ENCODE results near the gene NUDT5. TPM values are rescaled to one million over a fixed set of nuclear protein-coding genes. Genes with fewer than 3 reads are reported as not detected.
A peak's percentile ranks its signal among the peaks of the same experiment; 100 is the strongest.

Gene NUDT5
- polyA plus RNA-seq, 3 donors: 28.3 to 51.1 (median 43.7) TPM

DNA sequence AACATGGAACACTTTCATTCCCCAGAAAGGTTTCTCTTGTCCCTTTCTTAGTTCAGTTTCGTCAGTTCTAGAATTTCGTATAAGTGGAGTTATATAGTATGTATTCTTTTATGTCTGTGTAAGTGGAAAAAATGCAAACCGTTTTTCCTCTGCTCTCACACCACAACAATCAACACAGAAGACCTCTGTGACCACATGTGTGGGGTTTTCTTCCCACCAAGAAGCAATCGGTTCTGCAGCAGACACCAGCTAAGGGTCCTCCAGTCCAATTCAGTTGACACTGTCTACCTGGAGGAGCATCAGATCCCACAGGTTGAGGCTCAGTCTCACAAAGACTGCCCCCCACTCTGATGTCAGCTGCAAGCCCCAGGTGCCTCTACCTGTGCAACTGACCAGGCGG lies 6.5 kb upstream of the NUDT5 start:
- H3K27ac ChIP-seq (ENCODE audit: low read depth in 1 of 2, low read length in 2 of 2): no peak overlapping the region
- WGBS (ENCODE audit: insufficient coverage): 78% methylated on average over 2 of the region's 5 CpGs
- peaks cover 9 to 21% of the 10 kb centered on the region in 2 donors for H3K4me1 ChIP-seq (ENCODE audit: control insufficient read depth in 1 of 2, insufficient read depth in 2 of 2, low read length in 2 of 2)
- H3K4me2 ChIP-seq (replicated peaks; ENCODE audit: extremely low read depth, low read length, poor library complexity, severe bottlenecking): no peak overlapping the region
- H3K9ac ChIP-seq (ENCODE audit: insufficient read depth, low read length, poor library complexity, severe bottlenecking): no peak overlapping the region
- no peaks in the 10 kb centered on the region for H3K9me3 Mint-ChIP-seq
- no peaks in the 10 kb centered on the region for H3K27me3 Mint-ChIP-seq (ENCODE audit: low read depth in 3 of 3)
- H4K20me1 ChIP-seq (ENCODE audit: insufficient read depth, low read length): peaks cover 85% of the 10 kb centered on the region
- peaks cover 98% of the 10 kb centered on the region for H3K79me2 ChIP-seq (ENCODE audit: insufficient read depth, low read length)
- H3K27ac Mint-ChIP-seq: peak overlapping the region in 1 of 7 donors; percentile 20
- peaks cover 39 to 72% of the 10 kb centered on the region in 2 donors for H3K36me3 ChIP-seq (replicated peaks in 1 of 2; ENCODE audit: control insufficient read depth in 1 of 2, insufficient read depth in 2 of 2, low read length in 2 of 2)
- no peaks in the 10 kb centered on the region for H3K27me3 ChIP-seq (ENCODE audit: control insufficient read depth in 2 of 2, insufficient read depth in 2 of 2, low read length in 2 of 2)
- H3K4me3 ChIP-seq (replicated peaks in 1 of 3; ENCODE audit: low read depth in 2 of 3, low read length in 3 of 3): no peak overlapping the region
- DNase-seq: no peak
- TF ChIP-seq, protein P1, sequence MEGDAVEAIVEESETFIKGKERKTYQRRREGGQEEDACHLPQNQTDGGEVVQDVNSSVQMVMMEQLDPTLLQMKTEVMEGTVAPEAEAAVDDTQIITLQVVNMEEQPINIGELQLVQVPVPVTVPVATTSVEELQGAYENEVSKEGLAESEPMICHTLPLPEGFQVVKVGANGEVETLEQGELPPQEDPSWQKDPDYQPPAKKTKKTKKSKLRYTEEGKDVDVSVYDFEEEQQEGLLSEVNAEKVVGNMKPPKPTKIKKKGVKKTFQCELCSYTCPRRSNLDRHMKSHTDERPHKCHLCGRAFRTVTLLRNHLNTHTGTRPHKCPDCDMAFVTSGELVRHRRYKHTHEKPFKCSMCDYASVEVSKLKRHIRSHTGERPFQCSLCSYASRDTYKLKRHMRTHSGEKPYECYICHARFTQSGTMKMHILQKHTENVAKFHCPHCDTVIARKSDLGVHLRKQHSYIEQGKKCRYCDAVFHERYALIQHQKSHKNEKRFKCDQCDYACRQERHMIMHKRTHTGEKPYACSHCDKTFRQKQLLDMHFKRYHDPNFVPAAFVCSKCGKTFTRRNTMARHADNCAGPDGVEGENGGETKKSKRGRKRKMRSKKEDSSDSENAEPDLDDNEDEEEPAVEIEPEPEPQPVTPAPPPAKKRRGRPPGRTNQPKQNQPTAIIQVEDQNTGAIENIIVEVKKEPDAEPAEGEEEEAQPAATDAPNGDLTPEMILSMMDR (IDR thresholded peaks at IDR 0.05): no peak
- no peak overlapping the region for H2AFZ ChIP-seq (ENCODE audit: insufficient read depth, low read depth, low read length, poor library complexity, severe bottlenecking)
- intact Hi-C loops (cut with micrococcal nuclease): no loop called here
- peaks cover 26% of the 10 kb centered on the region for H3K4me1 Mint-ChIP-seq
- no peaks in the 10 kb centered on the region for H3K9me3 ChIP-seq (replicated peaks in 1 of 2; ENCODE audit: control insufficient read depth in 1 of 2, insufficient read depth in 1 of 2, low read length in 2 of 2)
- no peak overlapping the region for H3K4me3 Mint-ChIP-seq
- H3K36me3 Mint-ChIP-seq: peaks cover 45 to 68% of the 10 kb centered on the region in 2 donors

DNA sequence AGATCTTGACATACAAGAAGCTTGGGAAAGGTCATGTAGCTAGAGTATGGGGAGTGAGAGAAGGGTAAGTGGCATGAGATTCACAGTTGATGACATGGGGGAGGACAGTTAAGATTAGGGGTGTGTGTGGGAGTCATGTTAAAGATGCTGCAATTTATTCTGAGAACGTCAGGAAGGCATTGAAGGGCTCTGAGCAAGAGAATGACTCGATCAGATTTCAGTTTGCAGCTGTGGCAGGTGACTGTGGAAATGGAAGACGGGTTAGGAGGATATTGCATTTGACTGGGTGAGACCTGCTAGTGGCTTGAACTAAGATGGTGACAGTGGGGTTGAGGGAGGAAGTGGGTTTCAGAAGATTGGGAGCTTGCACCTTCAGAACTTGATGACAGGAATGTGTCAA lies 5.9 kb upstream of the NUDT5 start:
- 61% methylated on average over 3 of the region's 3 CpGs for WGBS (ENCODE audit: insufficient coverage)
- Mint-ChIP-seq H3K27ac (peak overlapping the region in 2 of 7 donors; percentile 1 to 66), H3K4me3 (no peak overlapping the region), H3K36me3 (peaks cover 42 to 62% of the 10 kb centered on the region in 2 donors), H3K27me3 (ENCODE audit: low read depth in 3 of 3) (no peaks in the 10 kb centered on the region), H3K9me3 (no peaks in the 10 kb centered on the region), H3K4me1 (peaks cover 30% of the 10 kb centered on the region)
- peaks cover 12 to 28% of the 10 kb centered on the region in 2 donors for H3K4me1 ChIP-seq (ENCODE audit: control insufficient read depth in 1 of 2, insufficient read depth in 2 of 2, low read length in 2 of 2)
- no peak overlapping the region for H3K4me2 ChIP-seq (replicated peaks; ENCODE audit: extremely low read depth, low read length, poor library complexity, severe bottlenecking)
- H3K36me3 ChIP-seq (replicated peaks in 1 of 2; ENCODE audit: control insufficient read depth in 1 of 2, insufficient read depth in 2 of 2, low read length in 2 of 2): peaks cover 39 to 69% of the 10 kb centered on the region in 2 donors
- intact Hi-C loops (cut with micrococcal nuclease): no loop called here
- peaks cover 100% of the 10 kb centered on the region for H3K79me2 ChIP-seq (ENCODE audit: insufficient read depth, low read length)
- peaks cover 84% of the 10 kb centered on the region for H4K20me1 ChIP-seq (ENCODE audit: insufficient read depth, low read length)
- H3K9me3 ChIP-seq (replicated peaks in 1 of 2; ENCODE audit: control insufficient read depth in 1 of 2, insufficient read depth in 1 of 2, low read length in 2 of 2): no peaks in the 10 kb centered on the region
- DNase-seq: no peak
- H3K27ac ChIP-seq (ENCODE audit: low read depth in 1 of 2, low read length in 2 of 2): no peak overlapping the region
- no peaks in the 10 kb centered on the region for H3K27me3 ChIP-seq (ENCODE audit: control insufficient read depth in 2 of 2, insufficient read depth in 2 of 2, low read length in 2 of 2)
- H3K4me3 ChIP-seq (replicated peaks in 1 of 3; ENCODE audit: low read depth in 2 of 3, low read length in 3 of 3): no peak overlapping the region
- TF ChIP-seq, protein P1 (IDR thresholded peaks at IDR 0.05): no peak
- H3K9ac ChIP-seq (ENCODE audit: insufficient read depth, low read length, poor library complexity, severe bottlenecking): no peak overlapping the region
- no peak overlapping the region for H2AFZ ChIP-seq (ENCODE audit: insufficient read depth, low read depth, low read length, poor library complexity, severe bottlenecking)

Data from CD14-positive monocyte (primary cell).